Osteoblast (primary cell): Measurements from ENCODE around the gene GAR1. TPM values are rescaled to one million over a fixed set of nuclear protein-coding genes. Genes with fewer than 3 reads are reported as not detected.
A peak's percentile ranks its signal among the peaks of the same experiment; 100 is the strongest.

Experiments
- DNase-seq: peaks from one replicate; pipeline ENCODE4 v3.0.0; 2011; ENCODE audit warnings: low spot score, mixed read lengths; ENCODE audit not compliant: insufficient read length; ENCODE audit errors: missing footprints
- H2AFZ ChIP-seq: 2 replicates; pipeline ENCODE4 v1.6.0; 2011; ENCODE audit warnings: mild to moderate bottlenecking, low read length
- H3K27ac ChIP-seq: 2 replicates; pipeline ENCODE4 v1.5.1; 2011; ENCODE audit warnings: mild to moderate bottlenecking, low read depth, low read length, moderate library complexity
- H3K27me3 ChIP-seq: 2 replicates; pipeline ENCODE4 v1.6.0; 2012; ENCODE audit warnings: mild to moderate bottlenecking, control low read depth, inconsistent platforms, low read length, moderate library complexity; ENCODE audit not compliant: insufficient read depth
- H3K36me3 ChIP-seq: 2 replicates; pipeline ENCODE4 v1.5.1; 2011; ENCODE audit warnings: mild to moderate bottlenecking, low read length, control low read depth, moderate library complexity; ENCODE audit not compliant: insufficient read depth
- H3K4me1 ChIP-seq: 2 replicates; pipeline ENCODE4 v1.5.1; 2011; ENCODE audit warnings: mild to moderate bottlenecking, low read length, control low read depth, moderate library complexity; ENCODE audit not compliant: insufficient read depth
- H3K4me2 ChIP-seq: 2 replicates; pipeline ENCODE4 v1.6.0; 2011; ENCODE audit warnings: mild to moderate bottlenecking, low read length; ENCODE audit not compliant: insufficient read depth
- H3K4me3 ChIP-seq: fragments of 200-600 bp; sonication (generic); 3 replicates; pipeline ENCODE4 v1.5.1; 2012; ENCODE audit warnings: mild to moderate bottlenecking, low read length, inconsistent platforms; ENCODE audit not compliant: insufficient read depth
- H3K79me2 ChIP-seq: 2 replicates; pipeline ENCODE4 v1.6.0; 2012; ENCODE audit warnings: mild to moderate bottlenecking, low read length, control low read depth, inconsistent platforms; ENCODE audit not compliant: insufficient read depth
- H3K9me3 ChIP-seq: 2 replicates; pipeline ENCODE4 v1.5.1; 2011; ENCODE audit warnings: low read depth, low read length, control low read depth
- H4K20me1 ChIP-seq: 2 replicates; pipeline ENCODE4 v1.6.0; 2012; ENCODE audit warnings: mild to moderate bottlenecking, low read length, control low read depth; ENCODE audit not compliant: insufficient read depth
- total RNA-seq: library from RNA; depleted of rRNA; stranded (reverse); fragments of >200 nt; gene quantifications from 2 replicates; pipeline ENCODE4 v1.2.3, GENCODE V29; 2012
- TF ChIP-seq, protein P1 (sequence below): IDR thresholded peaks from 2 replicates; pipeline ENCODE4 v1.5.1; 2011; ENCODE audit warnings: mild to moderate bottlenecking, low read depth, low read length, moderate library complexity; ENCODE audit errors: extremely low read depth

Gene GAR1
- total RNA-seq, 1 donor, result 2.9 TPM

DNA sequence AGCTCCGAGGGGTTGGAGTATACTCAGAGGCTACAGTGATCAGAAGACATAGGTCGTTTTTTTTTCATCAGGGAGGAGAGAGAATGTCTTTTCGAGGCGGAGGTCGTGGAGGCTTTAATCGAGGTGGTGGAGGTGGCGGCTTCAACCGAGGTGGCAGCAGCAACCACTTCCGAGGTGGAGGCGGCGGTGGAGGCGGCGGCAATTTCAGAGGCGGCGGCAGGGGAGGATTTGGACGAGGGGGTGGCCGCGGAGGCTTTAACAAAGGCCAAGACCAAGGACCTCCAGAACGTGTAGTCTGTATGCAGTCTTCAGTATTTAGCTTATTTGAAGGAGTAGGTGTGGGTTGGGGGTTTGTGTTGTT is 500 bp downstream of the GAR1 start:
- no peaks in the 10 kb centered on the region for H3K27me3 ChIP-seq
- peak; percentile 50 for DNase-seq
- peak overlapping the region; percentile 99 for H3K4me2 ChIP-seq
- peaks cover 10% of the 10 kb centered on the region for H3K4me1 ChIP-seq
- peak overlapping the region; percentile 99 for H3K4me3 ChIP-seq
- H3K79me2 ChIP-seq, result peaks cover 54% of the 10 kb centered on the region
- peak overlapping the region; percentile 99 for H3K27ac ChIP-seq
- H3K9me3 ChIP-seq, result no peaks in the 10 kb centered on the region
- peaks cover 3% of the 10 kb centered on the region for H4K20me1 ChIP-seq
- H2AFZ ChIP-seq, result peak overlapping the region; percentile 95
- H3K36me3 ChIP-seq, result peaks cover 23% of the 10 kb centered on the region
- TF ChIP-seq, protein P1, sequence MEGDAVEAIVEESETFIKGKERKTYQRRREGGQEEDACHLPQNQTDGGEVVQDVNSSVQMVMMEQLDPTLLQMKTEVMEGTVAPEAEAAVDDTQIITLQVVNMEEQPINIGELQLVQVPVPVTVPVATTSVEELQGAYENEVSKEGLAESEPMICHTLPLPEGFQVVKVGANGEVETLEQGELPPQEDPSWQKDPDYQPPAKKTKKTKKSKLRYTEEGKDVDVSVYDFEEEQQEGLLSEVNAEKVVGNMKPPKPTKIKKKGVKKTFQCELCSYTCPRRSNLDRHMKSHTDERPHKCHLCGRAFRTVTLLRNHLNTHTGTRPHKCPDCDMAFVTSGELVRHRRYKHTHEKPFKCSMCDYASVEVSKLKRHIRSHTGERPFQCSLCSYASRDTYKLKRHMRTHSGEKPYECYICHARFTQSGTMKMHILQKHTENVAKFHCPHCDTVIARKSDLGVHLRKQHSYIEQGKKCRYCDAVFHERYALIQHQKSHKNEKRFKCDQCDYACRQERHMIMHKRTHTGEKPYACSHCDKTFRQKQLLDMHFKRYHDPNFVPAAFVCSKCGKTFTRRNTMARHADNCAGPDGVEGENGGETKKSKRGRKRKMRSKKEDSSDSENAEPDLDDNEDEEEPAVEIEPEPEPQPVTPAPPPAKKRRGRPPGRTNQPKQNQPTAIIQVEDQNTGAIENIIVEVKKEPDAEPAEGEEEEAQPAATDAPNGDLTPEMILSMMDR, result no peak

DNA sequence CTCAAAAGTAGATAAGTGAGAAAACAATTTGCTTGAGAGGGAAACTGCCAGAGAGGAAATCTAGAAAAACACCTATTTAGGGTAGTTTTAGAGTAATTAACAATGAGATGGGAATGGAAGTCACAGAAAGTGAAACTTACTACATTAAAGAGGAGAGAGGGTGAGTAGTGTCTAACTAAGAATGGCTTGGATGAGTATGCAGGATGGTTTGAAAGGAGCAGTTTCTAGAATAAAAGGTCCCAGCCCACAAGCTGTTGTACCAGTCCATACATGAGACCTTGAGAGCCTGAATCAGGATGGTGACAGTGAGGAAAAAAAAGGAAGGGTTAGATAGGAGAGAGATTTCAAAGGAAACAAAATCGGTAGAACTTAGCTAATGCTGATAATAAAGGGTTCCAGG is 1.3 kb downstream of the GAR1 start:
- Histone ChIP-seq H3K4me1 (peaks cover 10% of the 10 kb centered on the region), H3K4me3 (peak overlapping the region; percentile 99), H3K36me3 (peaks cover 23% of the 10 kb centered on the region), H3K4me2 (peak overlapping the region; percentile 99), H3K27me3 (no peaks in the 10 kb centered on the region), H3K79me2 (peaks cover 54% of the 10 kb centered on the region), H4K20me1 (peaks cover 3% of the 10 kb centered on the region), H3K9me3 (no peaks in the 10 kb centered on the region), H2AFZ (no peak overlapping the region), H3K27ac (peak overlapping the region; percentile 99)
- DNase-seq, result no peak
- TF ChIP-seq, protein P1, result no peak

DNA sequence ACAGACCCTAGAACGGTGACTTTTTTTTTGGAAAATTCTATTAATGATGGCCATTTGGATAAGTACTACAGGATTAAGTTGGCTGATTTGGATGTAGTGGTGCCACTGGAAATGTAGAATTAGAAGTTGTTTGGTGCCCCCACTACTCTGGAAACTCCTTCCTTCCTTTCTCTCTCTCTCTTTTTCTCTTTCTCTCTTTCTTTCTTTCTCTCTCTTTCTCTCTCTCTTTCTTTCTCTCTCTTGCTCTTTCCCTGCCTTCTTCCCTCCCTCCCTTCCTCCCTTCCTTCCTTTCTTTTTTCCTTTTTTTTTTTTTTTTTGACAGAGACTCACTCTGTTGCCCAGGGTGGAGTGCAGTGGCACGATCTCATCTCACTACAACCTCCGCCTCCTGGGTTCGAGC is 2.7 kb downstream of the GAR1 start:
- DNase-seq, result no peak
- peaks cover 3% of the 10 kb centered on the region for H4K20me1 ChIP-seq
- H3K4me1 ChIP-seq, result peaks cover 10% of the 10 kb centered on the region
- H3K4me2 ChIP-seq, result no peak overlapping the region
- H3K9me3 ChIP-seq, result no peaks in the 10 kb centered on the region
- H3K4me3 ChIP-seq, result no peak overlapping the region
- H3K79me2 ChIP-seq, result peaks cover 54% of the 10 kb centered on the region
- H3K27ac ChIP-seq, result no peak overlapping the region
- no peak overlapping the region for H2AFZ ChIP-seq
- H3K36me3 ChIP-seq, result peaks cover 32% of the 10 kb centered on the region
- H3K27me3 ChIP-seq, result no peaks in the 10 kb centered on the region
- TF ChIP-seq, protein P1, result no peak

DNA sequence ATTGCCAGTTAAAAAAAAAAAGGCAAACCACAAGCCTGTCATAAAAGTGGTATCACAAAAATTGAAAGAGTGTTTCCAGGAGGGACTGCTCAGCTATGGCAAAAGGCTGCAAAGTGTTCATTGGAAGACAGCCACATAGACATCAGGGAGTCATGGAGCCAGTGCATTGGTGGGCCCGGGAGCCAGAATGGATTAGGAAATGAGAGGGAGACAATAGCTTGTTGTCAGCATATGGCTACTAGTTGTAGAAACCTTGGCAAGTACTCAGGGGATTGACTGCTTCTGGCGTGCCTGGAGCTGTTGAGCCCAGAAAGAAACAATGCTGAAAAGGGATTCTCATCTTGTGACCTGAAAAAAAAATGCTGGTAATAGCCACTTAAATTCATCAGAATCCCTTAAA is 5.0 kb downstream of the GAR1 start:
- H3K27me3 ChIP-seq, result no peaks in the 10 kb centered on the region
- H3K36me3 ChIP-seq, result peaks cover 47% of the 10 kb centered on the region
- H3K9me3 ChIP-seq, result no peaks in the 10 kb centered on the region
- peak; percentile 58 for DNase-seq
- no peak overlapping the region for H3K4me3 ChIP-seq
- H2AFZ ChIP-seq, result no peak overlapping the region
- H4K20me1 ChIP-seq, result peaks cover 3% of the 10 kb centered on the region
- peaks cover 10% of the 10 kb centered on the region for H3K4me1 ChIP-seq
- TF ChIP-seq, protein P1, result no peak
- peaks cover 52% of the 10 kb centered on the region for H3K79me2 ChIP-seq
- no peak overlapping the region for H3K27ac ChIP-seq
- no peak overlapping the region for H3K4me2 ChIP-seq
